Putamen (tissue), 1 donor: Measurements from ENCODE around the gene AIRE.
A peak's percentile ranks its signal among the peaks of the same experiment; 100 is the strongest.
"Not testable (repeated sequence)": the region's sequence is repeated elsewhere in the genome, so short reads cannot be mapped to it uniquely, and the experiment has no call there.

Experiments used
- DNase-seq: peaks from one replicate; pipeline ENCODE4 v3.0.0-alpha.2; 2016; ENCODE audit warnings: low spot score

AIRE gene

GRCh38 chr21:44291936-44292811 lies 6.5 kb downstream of the AIRE start:
- DNase-seq: no peak

DNA sequence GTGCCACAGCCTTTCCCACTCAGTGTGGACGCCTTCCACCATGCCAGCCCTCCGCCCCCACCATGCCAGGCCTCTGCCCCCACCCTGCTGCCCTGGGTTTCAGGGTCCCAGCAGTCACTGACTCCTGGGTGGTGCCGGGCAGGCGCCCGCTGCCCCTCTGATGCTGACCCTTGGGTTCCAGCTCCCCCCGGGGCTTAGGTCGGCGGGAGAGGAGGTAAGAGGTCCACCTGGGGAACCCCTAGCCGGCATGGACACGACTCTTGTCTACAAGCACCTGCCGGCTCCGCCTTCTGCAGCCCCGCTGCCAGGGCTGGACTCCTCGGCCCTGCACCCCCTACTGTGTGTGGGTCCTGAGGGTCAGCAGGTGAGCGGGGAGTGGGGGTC lies 7.1 kb downstream of the AIRE start:
- no peak for DNase-seq

DNA sequence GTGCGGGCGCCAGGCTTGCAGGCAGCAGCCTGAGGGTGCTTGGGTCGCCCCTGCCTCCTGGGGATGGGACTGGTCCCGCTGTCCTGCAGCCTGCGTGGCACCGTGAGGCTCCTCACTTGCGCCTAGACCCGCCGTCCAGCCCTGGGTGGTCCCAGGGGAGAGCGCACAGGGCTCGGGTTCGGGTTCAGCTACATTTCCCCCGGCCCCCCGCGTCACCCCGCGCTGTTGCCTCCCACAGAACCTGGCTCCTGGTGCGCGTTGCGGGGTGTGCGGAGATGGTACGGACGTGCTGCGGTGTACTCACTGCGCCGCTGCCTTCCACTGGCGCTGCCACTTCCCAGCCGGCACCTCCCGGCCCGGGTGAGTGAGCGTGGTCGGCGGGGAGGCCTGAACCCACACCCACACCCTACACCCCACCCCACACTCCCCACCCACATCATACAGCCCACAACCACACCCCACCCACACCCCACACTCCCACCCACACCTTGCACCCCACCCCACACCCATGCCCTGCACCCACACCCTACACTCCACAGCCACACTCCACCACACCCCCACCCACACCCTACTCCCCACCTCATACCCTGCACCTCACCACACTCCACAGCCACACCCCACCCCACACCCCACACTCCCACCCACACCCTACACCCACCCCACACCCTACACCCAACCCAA lies 8.0 kb downstream of the AIRE start:
- no peak for DNase-seq

GRCh38 chr21:44294391-44295162 lies 8.9 kb downstream of the AIRE start:
- no peak for DNase-seq

DNA sequence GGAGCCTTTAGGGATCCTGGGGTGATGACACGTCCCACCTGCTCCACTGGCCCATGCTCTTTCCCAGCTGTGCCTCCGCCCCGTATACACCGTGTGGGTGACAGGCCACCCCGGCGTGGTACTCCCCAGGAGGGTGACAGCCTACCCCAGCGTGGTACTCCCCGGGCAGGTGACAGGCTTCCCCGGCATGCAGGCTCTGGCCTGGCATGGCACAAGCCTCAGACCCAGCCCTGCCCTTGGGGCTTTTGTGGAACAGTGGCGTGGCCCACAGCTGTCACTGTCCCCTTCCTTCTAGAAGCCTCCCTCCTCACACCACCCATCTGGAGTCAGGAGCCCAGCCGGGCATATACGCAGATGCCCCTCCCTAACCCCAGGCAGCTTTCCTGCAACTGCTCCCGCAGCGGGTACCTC lies 9.5 kb downstream of the AIRE start:
- no peak for DNase-seq

DNA sequence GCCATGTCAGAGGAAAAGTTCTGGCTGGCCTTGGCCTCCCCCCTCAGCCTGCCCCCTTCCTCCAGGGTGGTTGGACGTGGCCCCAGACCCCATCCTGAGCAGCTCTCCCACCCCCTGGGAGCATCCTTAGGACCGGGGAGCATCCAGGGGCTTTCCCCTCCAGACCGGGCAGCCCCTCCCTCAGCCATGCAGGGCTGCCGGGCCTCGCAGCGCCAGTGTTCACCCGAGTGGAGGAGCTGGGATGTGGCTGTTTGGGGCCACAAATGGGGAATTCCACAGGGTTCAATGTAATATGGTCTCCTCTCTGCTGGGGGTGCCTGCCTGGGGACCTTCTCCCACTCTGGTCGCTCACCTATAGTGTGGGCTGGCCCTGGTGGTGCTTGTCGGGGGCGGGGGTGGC lies 10.0 kb downstream of the AIRE start:
- DNase-seq: no peak

- DNase-seq: no peak
These were observed 10.4 kb downstream of the AIRE start for GRCh38 chr21:44296103-44296519.

DNA sequence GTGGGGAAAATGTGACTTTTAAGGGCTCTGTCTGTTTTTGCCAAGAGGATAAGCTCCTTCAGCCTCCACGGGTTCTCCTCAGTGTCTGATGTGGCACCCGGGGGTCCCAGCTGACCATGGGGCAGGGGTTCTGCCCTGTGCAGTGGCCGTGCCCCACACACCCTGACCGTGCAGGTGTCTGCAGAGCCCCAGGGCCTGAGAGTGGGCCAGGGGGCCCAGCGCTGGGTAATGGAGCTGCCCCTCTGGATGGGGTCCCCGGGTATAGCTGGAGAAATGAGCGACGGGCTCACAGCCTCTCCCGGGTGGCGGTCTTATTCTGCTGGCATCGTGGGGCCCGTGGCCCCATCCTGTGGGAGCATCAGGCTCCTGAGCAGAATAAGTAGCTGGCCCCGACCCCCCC lies 11.2 kb downstream of the AIRE start:
- DNase-seq: no peak

GRCh38 chr21:44297525-44298290 lies 12.0 kb downstream of the AIRE start:
- peak; percentile 85 for DNase-seq

GRCh38 chr21:44298301-44298700 lies 12.6 kb downstream of the AIRE start:
- DNase-seq: no peak

DNA sequence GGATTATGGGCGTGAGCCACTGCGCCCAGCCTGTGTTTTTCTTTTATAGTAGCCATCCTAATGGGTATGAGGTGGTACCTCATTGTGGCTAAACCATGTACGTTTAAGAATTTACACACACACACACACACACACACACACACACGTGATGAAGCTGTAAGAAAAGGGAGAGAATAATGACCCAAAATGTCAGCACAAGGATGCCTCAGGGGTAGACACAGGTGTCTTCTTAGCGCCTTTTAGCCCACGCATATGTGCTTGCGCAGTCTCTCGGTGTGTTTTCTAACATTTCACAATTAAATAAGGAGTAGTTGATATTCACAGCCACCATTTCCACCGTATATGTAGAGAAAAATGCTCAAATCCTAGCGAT lies 13.4 kb downstream of the AIRE start:
- no peak for DNase-seq

GRCh38 chr21:44299458-44300261 lies 14.0 kb downstream of the AIRE start, which contains the start of gene PFKL:
Gene PFKL (plus strand): TSS chr21:44300053. CDS start chr21:44300106, 53 bp downstream.
- DNase-seq: peak; percentile 57

GRCh38 chr21:44300262-44300959 lies 14.7 kb downstream of the AIRE start:
- DNase-seq: peak; percentile 44

- DNase-seq: no peak
These were observed 15.5 kb downstream of the AIRE start for GRCh38 chr21:44301141-44301540.

GRCh38 chr21:44301961-44302406 lies 16.3 kb downstream of the AIRE start:
- DNase-seq: no peak

DNA sequence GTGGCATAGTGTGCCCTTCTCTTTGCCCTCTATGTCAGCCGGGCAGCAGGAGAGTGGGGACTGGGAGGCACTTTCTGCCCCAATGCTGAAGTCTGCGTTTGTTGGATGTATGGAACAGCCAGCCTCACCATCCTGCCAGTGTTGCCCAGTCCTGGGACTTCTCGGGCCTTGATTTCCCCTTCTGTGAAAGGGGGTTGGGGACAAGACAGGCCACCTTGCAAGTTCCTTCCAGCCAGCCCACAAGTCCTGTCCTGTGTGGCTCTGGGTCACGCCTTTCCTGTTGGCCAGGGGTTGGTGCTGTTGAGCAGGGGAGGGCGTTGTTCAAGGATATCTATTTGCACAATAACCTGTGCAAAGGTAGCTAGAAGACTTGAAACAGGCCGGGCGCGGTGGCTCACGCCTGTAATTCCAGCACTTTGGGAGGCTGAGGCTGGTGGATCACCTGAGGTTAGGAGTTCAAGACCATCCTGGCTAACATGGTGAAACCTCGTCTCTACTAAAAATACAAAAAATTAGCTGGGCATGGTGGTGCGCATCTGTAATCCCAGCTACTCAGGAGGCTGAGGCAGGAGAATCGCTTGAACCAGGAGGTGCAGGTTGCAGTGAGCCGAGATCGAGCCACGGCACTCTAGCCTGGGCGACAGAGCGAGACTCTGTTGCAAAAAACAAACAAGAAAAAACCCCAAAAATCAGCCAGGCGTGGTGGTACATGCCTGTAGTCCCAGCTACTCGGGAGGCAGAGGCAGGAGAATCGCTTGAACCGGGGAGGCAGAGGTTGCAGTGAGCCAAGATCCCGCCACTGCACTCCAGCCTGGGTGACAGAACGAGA lies 17.1 kb downstream of the AIRE start:
- not testable (repeated sequence) for DNase-seq

DNA sequence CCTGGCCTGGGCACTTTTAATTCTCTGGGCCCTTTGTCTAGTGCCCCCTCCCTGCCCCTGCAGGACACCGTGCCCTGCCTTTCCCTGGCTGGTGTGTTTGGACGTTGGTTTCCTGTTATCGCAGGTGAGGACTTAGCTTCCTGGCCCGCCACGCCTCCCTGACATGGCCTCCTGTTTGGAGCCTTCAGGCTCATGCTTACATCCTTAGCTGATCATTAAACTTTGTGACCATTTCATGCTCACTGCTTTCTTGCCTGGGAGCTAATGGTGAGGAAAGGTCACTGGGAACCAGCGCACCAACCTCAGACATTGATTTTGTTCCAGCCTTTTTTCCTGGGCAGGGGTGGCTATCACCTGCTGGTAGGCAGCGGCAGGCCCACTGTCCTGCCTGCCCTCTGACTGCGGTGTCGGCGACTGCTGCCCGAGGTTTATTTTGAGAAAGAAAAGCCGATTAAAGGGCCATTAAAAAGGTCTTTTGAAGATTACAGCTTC lies 17.9 kb downstream of the AIRE start:
- no peak for DNase-seq

GRCh38 chr21:44304011-44304616 lies 18.4 kb downstream of the AIRE start:
- DNase-seq: no peak

DNA sequence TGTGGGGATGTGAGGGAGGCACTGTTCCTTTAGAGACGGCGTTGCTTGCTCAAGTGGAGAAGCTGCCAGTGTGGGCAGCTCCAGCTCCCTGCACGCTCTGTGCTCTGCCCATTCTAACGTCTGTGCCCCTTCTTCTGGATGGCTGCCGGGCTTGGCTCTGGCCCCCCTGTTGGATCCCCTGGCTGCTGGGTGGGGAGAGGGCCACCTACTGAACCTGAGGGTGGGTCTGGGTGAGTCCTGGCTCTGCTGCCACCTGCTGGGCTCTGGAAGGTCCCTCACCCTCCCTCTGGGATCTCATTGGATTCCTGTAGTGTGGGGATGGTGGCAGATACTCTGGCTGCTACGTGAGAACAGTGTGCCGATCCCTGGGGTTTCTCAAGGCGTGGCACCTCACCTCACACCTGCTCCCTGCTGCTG lies 19.2 kb downstream of the AIRE start:
- DNase-seq: peak; percentile 79
